Muscle of back (tissue), 13 donors: Measurements from ENCODE around the gene CAPN14. TPM values are rescaled to one million over a fixed set of nuclear protein-coding genes. Genes with fewer than 3 reads are reported as not detected.

Experiments used
- DNase-seq, 3 donors: peaks; one replicate each; pipeline versions ENCODE4 v3.0.0 to v3.0.0-alpha.2; 2013
- long read RNA-seq, 9 donors: transcript quantifications; one replicate each; lab custom pipeline, GENCODE V29; 2026
- polyA plus RNA-seq, 10 donors: library from polyadenylated mRNA; unstranded; fragments of 120-200 nt; gene quantifications; one replicate each; pipeline ENCODE4 v1.2.1, GENCODE V29; 2013; ENCODE audit not compliant: insufficient read length in 10 of 10

Gene CAPN14
- under 1 TPM in 4 of 10 donors, not detected in 6; 0.04 to 0.11 (median 0.07) TPM for polyA plus RNA-seq
- long read RNA-seq, donor 1 = 0 reads
- long read RNA-seq, donor 2 = 0 reads
- long read RNA-seq, donor 3 = 0 reads
- long read RNA-seq, donor 4 = 0 reads
- long read RNA-seq, donor 5 = 0 reads
- long read RNA-seq, donor 6 = 0 reads
- long read RNA-seq, donor 7 = 0 reads
- long read RNA-seq, donor 8 = 0 reads
- long read RNA-seq, donor 9 = 0 reads

GRCh38 chr2:31217465-31218200, at the start of gene CAPN14:
TSS of gene CAPN14 (minus strand) at chr2:31217515. CDS start at chr2:31205447, 12,068 bp downstream.
- DNase-seq = no peak

GRCh38 chr2:31266804-31267203, 49.5 kb upstream of the CAPN14 start:
- no peak for DNase-seq

GRCh38 chr2:31265234-31265633, 47.9 kb upstream of the CAPN14 start:
- DNase-seq = no peak

GRCh38 chr2:31263636-31264190, 46.4 kb upstream of the CAPN14 start:
- DNase-seq = no peak

- no peak for DNase-seq
Observed at GRCh38 chr2:31260870-31261269, 43.6 kb upstream of the CAPN14 start.

- DNase-seq = no peak
Observed at GRCh38 chr2:31259075-31259474, 41.8 kb upstream of the CAPN14 start.

GRCh38 chr2:31258351-31258750, 41.0 kb upstream of the CAPN14 start:
- no peak for DNase-seq

GRCh38 chr2:31256611-31257382, 39.5 kb upstream of the CAPN14 start:
- no peak for DNase-seq

- DNase-seq = no peak
Observed at GRCh38 chr2:31255911-31256571, 38.7 kb upstream of the CAPN14 start.

GRCh38 chr2:31254237-31255203, 37.2 kb upstream of the CAPN14 start:
- no peak for DNase-seq

- no peak for DNase-seq
Observed at GRCh38 chr2:31253356-31254131, 36.2 kb upstream of the CAPN14 start.

- no peak for DNase-seq
Observed at GRCh38 chr2:31251851-31252250, 34.5 kb upstream of the CAPN14 start.

- DNase-seq = no peak
Observed at GRCh38 chr2:31251018-31251417, 33.7 kb upstream of the CAPN14 start.

GRCh38 chr2:31249009-31249690, 31.8 kb upstream of the CAPN14 start:
- no peak for DNase-seq

- DNase-seq = no peak
Observed at GRCh38 chr2:31248139-31248538, 30.8 kb upstream of the CAPN14 start.

GRCh38 chr2:31247711-31248110, 30.4 kb upstream of the CAPN14 start:
- no peak for DNase-seq

- DNase-seq = peak in 1 of 3 donors; percentile 34
Observed at GRCh38 chr2:31246184-31246852, 29.0 kb upstream of the CAPN14 start.

- DNase-seq = no peak
Observed at GRCh38 chr2:31244101-31244500, 26.8 kb upstream of the CAPN14 start.

GRCh38 chr2:31243053-31243452, 25.7 kb upstream of the CAPN14 start:
- DNase-seq = no peak
